Astrocyte of the cerebellum (primary cell): ENCODE data around the gene ZFPM1.
"Not testable (repeated sequence)": the region's sequence is repeated elsewhere in the genome, so short reads cannot be mapped to it uniquely, and the experiment has no call there.

Source experiments
- DNase-seq: peaks from one replicate; pipeline ENCODE4 v3.0.0-alpha.2; 2011; ENCODE audit warnings: low read depth
- H3K4me3 ChIP-seq: 2 replicates; pipeline ENCODE4 v1.5.1; 2011; ENCODE audit warnings: mild to moderate bottlenecking, low read depth, low read length, moderate library complexity
- in situ Hi-C: cut with HindIII; loops from 2 replicates; pipeline ENCODE4 v1.10.0; 2017; ENCODE audit warnings: low sequenced_read_pairs
- TF ChIP-seq, protein P1 (sequence below): IDR thresholded peaks from 2 replicates; pipeline ENCODE4 v1.5.1; 2012; ENCODE audit warnings: low read length, low read depth, moderate library complexity, mild to moderate bottlenecking; ENCODE audit errors: missing control alignments

The ZFPM1 gene

DNA sequence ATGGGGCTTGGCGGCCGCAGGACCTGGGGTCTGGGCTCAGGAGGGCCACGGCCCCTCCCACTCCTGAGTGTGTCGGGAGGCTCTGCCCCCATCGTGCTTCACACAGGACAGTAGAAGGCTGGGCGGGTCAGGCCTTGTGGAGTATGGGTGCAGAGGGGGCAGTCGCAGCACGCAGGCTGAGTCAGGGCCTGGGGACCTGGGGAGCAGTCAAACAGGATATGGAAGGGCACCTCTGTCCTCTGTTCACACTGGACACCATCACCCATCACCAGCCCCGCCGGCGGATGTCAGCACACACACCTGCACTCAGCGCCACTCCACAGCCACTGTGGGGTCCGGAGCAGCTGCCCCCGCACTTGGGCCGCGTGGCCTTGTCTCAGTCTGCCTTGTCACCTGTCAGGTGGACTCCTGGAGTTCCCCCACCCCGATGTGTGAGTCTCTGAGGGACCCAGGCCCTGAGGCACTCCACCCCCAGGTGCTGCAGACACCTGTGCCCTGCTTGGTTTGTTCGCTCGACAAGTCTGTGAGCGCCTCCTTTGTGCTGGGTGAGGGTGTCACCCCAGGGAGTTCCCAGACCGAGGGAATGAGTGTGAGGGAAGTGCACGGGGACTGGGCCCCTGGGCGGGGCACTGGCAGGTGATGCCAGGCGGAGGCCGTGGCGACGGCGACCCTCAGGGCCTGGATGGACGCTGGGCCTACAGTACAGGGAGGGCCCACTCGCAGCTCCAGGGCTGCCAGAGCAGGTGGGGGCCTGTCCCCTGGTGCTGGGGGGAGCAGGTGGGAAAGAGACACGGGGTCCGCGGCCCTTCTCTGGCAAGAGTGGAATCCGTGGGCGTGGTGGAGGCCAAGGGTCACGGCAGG is 31.7 kb downstream of the ZFPM1 start:
- in situ Hi-C loops, result no loop called here
- no peak overlapping the region for H3K4me3 ChIP-seq
- TF ChIP-seq, protein P1, sequence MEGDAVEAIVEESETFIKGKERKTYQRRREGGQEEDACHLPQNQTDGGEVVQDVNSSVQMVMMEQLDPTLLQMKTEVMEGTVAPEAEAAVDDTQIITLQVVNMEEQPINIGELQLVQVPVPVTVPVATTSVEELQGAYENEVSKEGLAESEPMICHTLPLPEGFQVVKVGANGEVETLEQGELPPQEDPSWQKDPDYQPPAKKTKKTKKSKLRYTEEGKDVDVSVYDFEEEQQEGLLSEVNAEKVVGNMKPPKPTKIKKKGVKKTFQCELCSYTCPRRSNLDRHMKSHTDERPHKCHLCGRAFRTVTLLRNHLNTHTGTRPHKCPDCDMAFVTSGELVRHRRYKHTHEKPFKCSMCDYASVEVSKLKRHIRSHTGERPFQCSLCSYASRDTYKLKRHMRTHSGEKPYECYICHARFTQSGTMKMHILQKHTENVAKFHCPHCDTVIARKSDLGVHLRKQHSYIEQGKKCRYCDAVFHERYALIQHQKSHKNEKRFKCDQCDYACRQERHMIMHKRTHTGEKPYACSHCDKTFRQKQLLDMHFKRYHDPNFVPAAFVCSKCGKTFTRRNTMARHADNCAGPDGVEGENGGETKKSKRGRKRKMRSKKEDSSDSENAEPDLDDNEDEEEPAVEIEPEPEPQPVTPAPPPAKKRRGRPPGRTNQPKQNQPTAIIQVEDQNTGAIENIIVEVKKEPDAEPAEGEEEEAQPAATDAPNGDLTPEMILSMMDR, result no peak
- no peak for DNase-seq

DNA sequence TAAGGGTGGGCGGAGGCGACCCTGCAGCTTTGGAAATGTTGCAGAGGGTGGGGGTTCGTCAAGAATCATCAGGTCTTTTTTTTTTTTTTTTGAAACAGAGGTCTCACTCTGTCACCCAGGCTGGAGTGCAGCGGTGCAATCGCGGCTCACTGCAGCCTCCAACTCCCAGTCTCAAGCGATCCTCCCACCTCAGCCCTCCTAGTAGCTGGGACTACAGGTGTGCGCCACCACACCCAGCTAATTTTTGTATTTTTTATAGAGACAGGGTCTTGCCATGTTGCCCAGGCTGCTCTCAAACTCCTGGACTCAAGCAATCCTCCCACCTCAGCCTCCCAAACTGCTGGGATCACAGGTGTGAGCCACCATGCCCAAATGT is 32.3 kb downstream of the ZFPM1 start:
- DNase-seq, result not testable (repeated sequence)

DNA sequence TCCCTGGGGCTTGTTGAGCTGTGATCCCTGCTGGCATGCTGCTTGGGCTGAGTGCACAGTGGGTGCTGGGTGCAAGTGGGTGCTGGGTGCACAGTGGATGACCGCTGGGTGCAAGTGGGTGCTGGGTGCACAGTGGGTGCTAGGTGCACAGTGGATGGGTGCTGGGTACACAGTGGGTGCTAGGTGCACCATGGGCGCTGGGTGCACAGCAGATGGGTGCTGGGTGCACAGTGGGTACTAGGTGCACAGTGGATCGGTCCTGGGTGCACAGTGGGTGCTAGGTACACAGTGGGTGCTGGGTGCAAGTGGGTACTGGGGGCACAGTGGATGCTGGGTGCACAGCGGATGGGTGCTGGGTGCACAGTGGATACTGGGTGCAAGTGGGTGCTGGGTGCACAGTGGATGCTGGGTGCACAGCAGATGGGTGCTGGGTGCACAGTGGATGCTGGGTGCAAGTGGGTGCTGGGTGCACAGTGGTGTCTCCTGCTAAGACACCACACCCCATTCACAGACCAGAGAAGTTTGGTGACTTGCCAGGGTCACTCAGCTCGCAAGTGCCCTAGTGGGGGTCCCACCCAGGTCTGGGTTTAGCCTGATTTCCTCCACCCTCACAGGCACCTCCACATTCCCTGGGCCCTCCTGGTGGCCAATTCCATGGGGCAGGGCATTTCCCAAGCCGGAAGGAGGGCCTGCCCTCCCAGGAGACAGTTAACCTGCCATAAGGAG is 33.5 kb downstream of the ZFPM1 start:
- in situ Hi-C loops, result no loop called here
- TF ChIP-seq, protein P1, result no peak
- H3K4me3 ChIP-seq, result no peak overlapping the region
- DNase-seq, result no peak

More for the DNA sequence above, 32.3 kb downstream of the ZFPM1 start:
- H3K4me3 ChIP-seq, in situ Hi-C loops: not testable (repeated sequence)

DNA sequence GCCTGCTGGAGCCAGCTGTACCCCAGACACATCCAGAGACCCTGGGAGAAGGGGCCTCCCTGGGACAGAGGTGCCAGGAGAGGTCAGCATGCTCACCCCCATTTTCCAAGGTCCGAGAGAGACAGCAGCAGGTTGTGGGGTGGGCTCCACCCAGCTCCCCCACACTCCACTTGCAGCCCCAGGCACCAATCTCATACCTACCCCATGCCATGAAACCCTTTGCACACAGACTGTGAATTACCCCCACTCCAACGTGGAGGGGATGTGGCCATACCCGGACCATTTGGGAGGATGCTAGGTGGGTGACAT is 34.0 kb downstream of the ZFPM1 start:
- in situ Hi-C loops, result no loop called here
- no peak overlapping the region for H3K4me3 ChIP-seq
- TF ChIP-seq, protein P1, result no peak
- no peak for DNase-seq

DNA sequence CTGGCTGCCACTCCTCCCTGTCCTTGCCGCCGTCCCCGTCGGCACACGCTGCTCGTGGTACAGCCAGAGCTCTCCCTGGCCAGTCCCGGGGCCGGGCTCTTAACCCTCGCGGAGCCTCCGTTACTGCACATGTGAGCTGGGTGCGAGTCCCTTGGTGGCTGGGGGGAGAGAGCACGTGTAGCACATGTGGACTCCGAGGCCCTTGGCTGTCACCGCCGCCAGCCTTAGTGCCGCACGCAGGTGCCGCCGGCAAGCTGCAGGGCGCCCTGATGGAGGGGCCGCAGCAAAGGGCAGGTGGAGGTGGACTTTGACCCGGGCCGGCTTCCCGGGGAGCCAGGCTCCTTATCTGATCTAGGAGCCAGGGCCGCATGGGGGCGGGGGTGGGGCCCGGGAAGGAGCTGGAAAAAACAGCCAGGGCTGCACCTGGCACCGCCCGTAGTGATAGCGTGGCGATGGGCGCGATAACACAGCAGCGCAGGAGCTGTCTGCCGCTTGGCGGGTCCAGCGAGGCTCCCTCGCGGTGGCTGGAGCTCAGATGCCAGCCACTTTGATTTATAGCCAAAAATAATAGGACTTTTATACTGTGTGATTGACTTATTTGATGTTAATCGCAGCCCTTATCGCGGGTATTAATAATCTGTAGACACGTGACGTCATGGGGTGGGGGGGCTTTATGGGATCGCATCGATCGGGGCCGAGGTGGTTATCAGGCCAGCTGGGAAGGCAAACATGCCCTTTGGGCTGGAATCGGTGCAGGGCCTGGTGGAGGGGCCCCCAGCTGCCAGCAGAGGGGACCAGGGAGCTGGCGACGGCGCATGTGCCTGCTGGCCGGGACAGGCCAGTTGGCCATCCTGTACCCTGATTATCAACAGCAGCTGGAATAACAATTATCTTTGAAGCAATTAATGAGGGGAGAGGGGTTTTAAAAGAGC is 35.1 kb downstream of the ZFPM1 start:
- TF ChIP-seq, protein P1, result no peak
- no peak for DNase-seq
- in situ Hi-C loops, result no loop called here
- H3K4me3 ChIP-seq, result no peak overlapping the region

DNA sequence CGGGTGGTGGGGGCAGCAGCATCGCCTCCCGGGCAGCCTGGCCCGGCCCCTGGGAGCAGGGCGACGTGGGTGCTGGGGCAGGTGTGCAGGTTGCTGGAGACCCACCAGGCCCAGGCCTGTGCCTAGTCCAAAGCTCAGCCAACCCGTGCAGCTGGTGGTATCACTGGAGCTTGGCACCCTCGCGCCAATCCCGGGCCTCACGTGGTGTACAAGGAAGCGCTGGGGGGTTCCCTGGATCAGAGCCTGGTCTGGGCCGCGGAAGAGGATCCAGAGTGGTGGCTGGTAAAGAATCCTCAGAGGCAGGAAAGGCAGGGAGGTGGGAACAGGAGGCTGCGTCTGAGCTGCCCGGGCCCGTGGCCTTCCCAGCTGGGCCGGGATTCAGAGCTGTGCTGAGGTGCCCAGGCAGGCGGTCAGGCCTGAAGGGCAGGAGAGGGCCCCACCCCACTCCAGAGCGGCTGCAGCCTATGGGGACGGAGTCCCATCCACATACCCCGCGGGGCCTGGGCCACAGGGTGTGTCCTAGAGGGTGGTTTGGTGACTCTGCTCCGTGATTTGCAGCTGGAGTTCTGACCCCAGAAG is 36.2 kb downstream of the ZFPM1 start:
- TF ChIP-seq, protein P1, result no peak
- in situ Hi-C loops, result no loop called here
- no peak for DNase-seq
- H3K4me3 ChIP-seq, result no peak overlapping the region
